IPS-15b (cell line): ENCODE data around the gene ZMIZ1.

Source experiments
- H3K27me3 ChIP-seq: one replicate; pipeline ENCODE4 v1.6.1; 2013; ENCODE audit warnings: low read length; ENCODE audit not compliant: control insufficient read depth, insufficient read depth
- H3K36me3 ChIP-seq: one replicate; pipeline ENCODE4 v1.6.1; 2013; ENCODE audit warnings: low read length; ENCODE audit not compliant: control insufficient read depth, insufficient read depth
- H3K4me1 ChIP-seq: one replicate; pipeline ENCODE4 v1.6.1; 2013; ENCODE audit warnings: mild to moderate bottlenecking, low read length; ENCODE audit not compliant: control insufficient read depth, insufficient read depth
- H3K4me3 ChIP-seq: one replicate; pipeline ENCODE4 v1.5.1; 2013; ENCODE audit warnings: low read depth, low read length
- H3K9ac ChIP-seq: one replicate; pipeline ENCODE4 v1.6.1; 2013; ENCODE audit warnings: low read depth, mild to moderate bottlenecking, low read length
- H3K9me3 ChIP-seq: one replicate; pipeline ENCODE4 v1.6.1; 2013; ENCODE audit warnings: mild to moderate bottlenecking, low read length; ENCODE audit not compliant: control insufficient read depth, insufficient read depth

ZMIZ1 gene

DNA sequence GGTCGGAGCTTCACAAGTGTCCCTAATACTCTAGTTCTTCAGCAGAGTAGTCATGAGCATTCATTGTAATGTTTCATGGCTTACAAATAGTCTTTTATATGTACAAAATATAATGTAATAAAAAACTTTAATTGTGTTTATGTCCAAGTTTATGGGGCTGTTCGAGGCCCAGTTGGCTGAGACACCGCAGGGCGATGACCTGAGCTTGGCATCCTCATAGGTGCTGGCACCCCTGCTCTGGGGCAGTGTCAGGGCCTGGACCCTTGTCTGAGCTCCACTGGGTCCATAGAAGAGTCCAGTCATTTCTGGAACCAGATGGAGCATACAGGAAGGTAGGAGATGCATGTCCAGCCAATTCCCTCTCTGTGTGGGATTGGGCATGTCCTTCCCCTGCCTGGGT is 12.9 kb upstream of the ZMIZ1 start:
- no peak overlapping the region for H3K4me3 ChIP-seq
- no peaks in the 10 kb centered on the region for H3K36me3 ChIP-seq
- H3K27me3 ChIP-seq: peaks cover 9% of the 10 kb centered on the region
- H3K4me1 ChIP-seq: peaks cover 17% of the 10 kb centered on the region
- H3K9me3 ChIP-seq: no peaks in the 10 kb centered on the region
- H3K9ac ChIP-seq: no peak overlapping the region

GRCh38 chr10:79056361-79056735 is 12.4 kb upstream of the ZMIZ1 start:
- no peaks in the 10 kb centered on the region for H3K9me3 ChIP-seq
- H3K36me3 ChIP-seq: no peaks in the 10 kb centered on the region
- H3K4me1 ChIP-seq: peaks cover 15% of the 10 kb centered on the region
- no peak overlapping the region for H3K4me3 ChIP-seq
- no peak overlapping the region for H3K9ac ChIP-seq
- peaks cover 9% of the 10 kb centered on the region for H3K27me3 ChIP-seq

DNA sequence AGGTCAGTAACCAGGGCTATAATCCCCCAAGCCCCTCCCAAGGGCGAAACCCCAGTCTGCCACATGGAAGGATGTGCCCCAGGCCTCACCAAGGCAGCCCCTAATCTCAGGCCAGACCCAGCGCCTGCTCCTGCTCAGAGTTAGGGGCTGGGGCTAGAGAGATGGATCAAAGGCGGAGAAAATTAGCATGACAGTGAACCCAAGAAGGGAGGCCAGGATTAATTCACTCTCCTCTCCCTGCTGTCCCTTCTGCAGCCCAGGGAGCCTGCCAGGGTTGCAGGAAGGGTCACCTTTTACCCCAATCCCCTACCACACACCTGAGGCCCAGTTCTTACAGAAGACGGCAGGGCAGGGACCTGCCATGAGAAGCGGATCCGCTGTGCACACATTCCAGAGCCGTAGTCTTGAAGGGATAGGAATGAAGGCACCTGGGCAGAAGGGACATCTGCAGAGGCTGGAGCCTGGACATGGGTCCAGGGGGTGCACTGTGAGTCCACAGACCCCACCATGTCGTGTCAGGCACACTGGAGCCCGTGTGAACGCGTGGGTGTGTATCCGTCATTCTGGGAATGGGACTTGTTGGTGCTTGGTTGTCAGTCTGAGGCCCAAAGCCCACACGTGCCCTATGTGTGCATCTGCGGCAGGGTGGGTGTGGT is 11.9 kb upstream of the ZMIZ1 start:
- no peak overlapping the region for H3K4me3 ChIP-seq
- H3K9ac ChIP-seq: no peak overlapping the region
- H3K9me3 ChIP-seq: no peaks in the 10 kb centered on the region
- peaks cover 7% of the 10 kb centered on the region for H3K27me3 ChIP-seq
- no peaks in the 10 kb centered on the region for H3K36me3 ChIP-seq
- peaks cover 12% of the 10 kb centered on the region for H3K4me1 ChIP-seq

DNA sequence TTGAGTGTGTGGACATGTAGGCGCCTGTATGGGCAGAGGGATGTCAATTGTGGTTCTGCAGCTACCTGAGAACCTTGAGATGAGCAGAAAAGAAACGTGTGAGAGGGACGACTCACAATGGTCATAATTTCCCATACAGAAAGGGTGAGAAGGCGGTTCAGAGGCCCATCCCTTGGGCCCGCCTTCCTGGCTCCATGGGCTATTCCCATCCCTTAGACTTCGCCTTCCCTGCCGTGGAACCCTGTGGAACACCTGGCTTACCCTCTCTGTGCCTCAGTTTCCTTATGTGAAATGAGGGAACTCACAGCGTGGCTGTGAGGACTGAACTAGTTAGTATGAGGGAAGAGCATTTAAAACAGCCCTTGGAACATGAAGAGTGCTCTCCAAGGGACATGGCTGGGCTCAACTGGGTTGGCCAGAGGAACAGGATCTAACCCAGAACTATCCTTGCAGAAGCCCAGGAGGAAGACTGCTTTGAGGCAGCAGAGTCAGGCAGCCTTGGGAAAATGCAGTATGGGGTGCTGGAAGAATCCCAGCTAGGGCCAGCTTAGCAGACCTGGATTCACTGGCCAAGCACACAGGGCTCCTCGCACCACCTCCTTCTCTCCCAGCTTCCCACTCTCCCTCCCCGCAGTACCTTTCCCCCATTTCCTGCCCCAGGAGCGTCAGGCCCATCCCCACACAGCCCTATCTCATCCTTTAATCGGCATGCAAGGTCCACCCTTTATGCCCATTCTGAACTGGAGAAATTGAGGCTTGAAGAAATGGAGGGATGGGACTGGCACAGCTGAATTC is 11.1 kb upstream of the ZMIZ1 start:
- peaks cover 7% of the 10 kb centered on the region for H3K27me3 ChIP-seq
- H3K4me1 ChIP-seq: peaks cover 9% of the 10 kb centered on the region
- H3K9me3 ChIP-seq: no peaks in the 10 kb centered on the region
- H3K4me3 ChIP-seq: no peak overlapping the region
- no peaks in the 10 kb centered on the region for H3K36me3 ChIP-seq
- H3K9ac ChIP-seq: no peak overlapping the region

- H3K4me1 ChIP-seq: peaks cover 9% of the 10 kb centered on the region
- H3K36me3 ChIP-seq: no peaks in the 10 kb centered on the region
- H3K9ac ChIP-seq: no peak overlapping the region
- H3K4me3 ChIP-seq: no peak overlapping the region
- no peaks in the 10 kb centered on the region for H3K9me3 ChIP-seq
- H3K27me3 ChIP-seq: peaks cover 7% of the 10 kb centered on the region
Measured at GRCh38 chr10:79058899-79059841, 9.6 kb upstream of the ZMIZ1 start.

GRCh38 chr10:79059859-79060379 is 8.8 kb upstream of the ZMIZ1 start:
- H3K4me3 ChIP-seq: no peak overlapping the region
- H3K9me3 ChIP-seq: no peaks in the 10 kb centered on the region
- H3K9ac ChIP-seq: no peak overlapping the region
- peaks cover 7% of the 10 kb centered on the region for H3K27me3 ChIP-seq
- H3K4me1 ChIP-seq: peaks cover 9% of the 10 kb centered on the region
- no peaks in the 10 kb centered on the region for H3K36me3 ChIP-seq

DNA sequence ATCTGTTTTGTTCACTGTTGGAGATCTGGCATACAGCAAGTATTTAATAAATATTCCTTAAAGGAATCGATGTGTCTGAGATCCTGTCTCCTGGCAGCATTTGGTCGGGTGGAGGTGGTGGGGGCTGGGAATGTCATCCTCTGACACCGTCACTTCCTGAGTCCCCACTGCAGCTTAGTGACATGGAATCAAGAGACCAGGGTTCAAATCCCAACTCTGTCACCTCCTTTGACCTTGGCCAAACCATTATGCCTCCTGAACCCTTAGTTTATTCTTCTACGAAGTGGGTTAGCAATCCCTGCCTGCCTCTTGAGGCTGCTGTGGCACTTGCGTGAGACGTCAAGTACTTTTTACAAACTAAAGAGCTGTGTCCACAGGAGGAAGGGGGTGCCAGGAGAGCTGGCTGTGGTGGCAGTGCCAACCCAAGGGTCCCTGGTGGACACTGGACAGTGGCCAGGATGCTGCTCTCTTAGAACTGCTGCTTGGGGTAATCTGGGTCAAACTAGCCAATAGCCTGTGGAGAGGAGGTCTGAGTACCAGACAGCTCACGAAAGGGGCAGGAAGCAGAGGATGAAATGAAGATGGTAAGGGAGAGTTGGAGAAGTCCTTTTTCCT is 8.0 kb upstream of the ZMIZ1 start:
- peaks cover 12% of the 10 kb centered on the region for H3K4me1 ChIP-seq
- no peaks in the 10 kb centered on the region for H3K9me3 ChIP-seq
- H3K36me3 ChIP-seq: no peaks in the 10 kb centered on the region
- no peak overlapping the region for H3K9ac ChIP-seq
- peaks cover 9% of the 10 kb centered on the region for H3K27me3 ChIP-seq
- H3K4me3 ChIP-seq: no peak overlapping the region

GRCh38 chr10:79061441-79062315 is 7.1 kb upstream of the ZMIZ1 start:
- no peaks in the 10 kb centered on the region for H3K36me3 ChIP-seq
- no peaks in the 10 kb centered on the region for H3K9me3 ChIP-seq
- peaks cover 11% of the 10 kb centered on the region for H3K4me1 ChIP-seq
- no peak overlapping the region for H3K4me3 ChIP-seq
- H3K27me3 ChIP-seq: peaks cover 9% of the 10 kb centered on the region
- H3K9ac ChIP-seq: no peak overlapping the region

- peaks cover 7% of the 10 kb centered on the region for H3K27me3 ChIP-seq
- no peaks in the 10 kb centered on the region for H3K9me3 ChIP-seq
- no peak overlapping the region for H3K4me3 ChIP-seq
- peaks cover 8% of the 10 kb centered on the region for H3K4me1 ChIP-seq
- H3K36me3 ChIP-seq: no peaks in the 10 kb centered on the region
- H3K9ac ChIP-seq: no peak overlapping the region
Measured at GRCh38 chr10:79063071-79063491, 5.7 kb upstream of the ZMIZ1 start.

GRCh38 chr10:79063661-79064492 is 4.9 kb upstream of the ZMIZ1 start:
- H3K9ac ChIP-seq: no peak overlapping the region
- no peaks in the 10 kb centered on the region for H3K9me3 ChIP-seq
- H3K36me3 ChIP-seq: no peaks in the 10 kb centered on the region
- peaks cover 5% of the 10 kb centered on the region for H3K27me3 ChIP-seq
- no peak overlapping the region for H3K4me3 ChIP-seq
- H3K4me1 ChIP-seq: peaks cover 8% of the 10 kb centered on the region
